ENCODE measurements around the gene SKAP1.
"Not testable (repeated sequence)": the region's sequence is repeated elsewhere in the genome, so short reads cannot be mapped to it uniquely, and the experiment has no call there.

Gene SKAP1

DNA sequence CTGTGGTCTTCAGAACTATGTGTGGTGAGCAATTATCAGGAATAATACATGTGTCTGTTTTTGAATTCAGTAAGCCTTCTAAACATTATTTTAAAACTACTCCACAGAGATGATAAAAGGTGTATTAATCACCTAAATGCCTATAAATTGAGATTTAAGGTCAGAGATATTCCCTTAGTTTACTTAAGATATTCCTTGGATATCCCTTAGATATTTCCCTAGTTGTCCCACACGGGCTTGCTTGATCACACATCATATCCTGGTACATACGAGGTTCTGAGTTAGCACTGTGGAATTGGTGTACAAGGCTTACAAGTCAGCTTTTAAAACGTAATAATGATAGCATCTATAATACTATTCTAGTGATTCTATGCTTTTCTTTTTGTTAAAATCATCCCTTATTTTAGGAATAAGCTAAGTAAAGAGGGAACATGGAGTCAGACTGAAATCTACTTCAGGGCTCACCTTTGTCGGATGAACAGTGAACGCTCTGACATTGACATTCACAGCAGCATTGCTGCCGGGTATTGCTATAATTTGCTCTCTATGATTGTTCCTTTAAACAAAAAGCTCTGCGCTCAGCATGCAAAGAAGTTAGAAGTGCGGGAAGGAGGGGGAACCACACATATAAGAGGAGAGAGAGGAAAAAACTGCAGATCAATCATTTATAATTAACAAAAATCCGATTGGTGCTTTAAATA is 136.5 kb downstream of the SKAP1 start:
- no peak for DNase-seq
- H3K4me2 ChIP-seq (ENCODE audit: low read depth, low read length) = no peak overlapping the region
- no peak overlapping the region for H2AFZ ChIP-seq (ENCODE audit: low read length)
- H3K79me2 ChIP-seq (ENCODE audit: low read length) = 0 out of 2 replicates have a peak, but pooled peaks cover 5% of the 10 kb centered on the region
- H3K36me3 ChIP-seq (replicated peaks; ENCODE audit: insufficient read depth, low read length) = no peaks in the 10 kb centered on the region
- TF ChIP-seq EZH2phosphoT487 (IDR thresholded peaks at IDR 0.05; ENCODE audit: low read length) (no peak), CTCF (IDR thresholded peaks at IDR 0.05; ENCODE audit: low read length) (no peak), EZH2 (optimal IDR thresholded peaks at IDR 0.05; ENCODE audit: low read depth, low read length) (no peak)
- no peaks in the 10 kb centered on the region for H4K20me1 ChIP-seq (ENCODE audit: insufficient read depth, low read length)
- peaks cover 12% of the 10 kb centered on the region for H3F3A ChIP-seq (ENCODE audit: insufficient read depth, low read length)
- peaks cover 38% of the 10 kb centered on the region for H3K4me1 ChIP-seq (ENCODE audit: low read length)
- no peak overlapping the region for H3K9ac ChIP-seq (ENCODE audit: low read length)
- H3K9me3 ChIP-seq (replicated peaks; ENCODE audit: insufficient read depth, low read length) = no peaks in the 10 kb centered on the region
- H3K27me3 ChIP-seq (replicated peaks; ENCODE audit: insufficient read depth, low read length) = no peaks in the 10 kb centered on the region
- H3K4me3 ChIP-seq (ENCODE audit: low read length) = no peak overlapping the region
- H3K9me2 ChIP-seq (replicated peaks; ENCODE audit: insufficient read depth, low read length) = no peaks in the 10 kb centered on the region
- H3K27ac ChIP-seq (ENCODE audit: low read length) = no peak overlapping the region

GRCh38 chr17:48290378-48290777 is 139.6 kb downstream of the SKAP1 start:
- peaks cover 12% of the 10 kb centered on the region for H3F3A ChIP-seq (ENCODE audit: insufficient read depth, low read length)
- no peaks in the 10 kb centered on the region for H3K27me3 ChIP-seq (replicated peaks; ENCODE audit: insufficient read depth, low read length)
- no peak overlapping the region for H3K27ac ChIP-seq (ENCODE audit: low read length)
- TF ChIP-seq EZH2phosphoT487 (IDR thresholded peaks at IDR 0.05; ENCODE audit: low read length) (no peak), EZH2 (optimal IDR thresholded peaks at IDR 0.05; ENCODE audit: low read depth, low read length) (no peak), CTCF (IDR thresholded peaks at IDR 0.05; ENCODE audit: low read length) (no peak)
- no peak for DNase-seq
- no peak overlapping the region for H3K4me3 ChIP-seq (ENCODE audit: low read length)
- H3K4me2 ChIP-seq (ENCODE audit: low read depth, low read length) = no peak overlapping the region
- no peak overlapping the region for H2AFZ ChIP-seq (ENCODE audit: low read length)
- 0 out of 2 replicates have a peak, but pooled peaks cover 5% of the 10 kb centered on the region for H3K79me2 ChIP-seq (ENCODE audit: low read length)
- no peaks in the 10 kb centered on the region for H3K9me2 ChIP-seq (replicated peaks; ENCODE audit: insufficient read depth, low read length)
- no peaks in the 10 kb centered on the region for H4K20me1 ChIP-seq (ENCODE audit: insufficient read depth, low read length)
- no peaks in the 10 kb centered on the region for H3K36me3 ChIP-seq (replicated peaks; ENCODE audit: insufficient read depth, low read length)
- H3K9ac ChIP-seq (ENCODE audit: low read length) = no peak overlapping the region
- H3K4me1 ChIP-seq (ENCODE audit: low read length) = peaks cover 10% of the 10 kb centered on the region
- no peaks in the 10 kb centered on the region for H3K9me3 ChIP-seq (replicated peaks; ENCODE audit: insufficient read depth, low read length)

- not testable (repeated sequence) for H3K27me3 ChIP-seq (replicated peaks; ENCODE audit: insufficient read depth, low read length); H3K4me1 ChIP-seq (ENCODE audit: low read length)
Observed at GRCh38 chr17:48286917-48287316, 143.1 kb downstream of the SKAP1 start.

DNA sequence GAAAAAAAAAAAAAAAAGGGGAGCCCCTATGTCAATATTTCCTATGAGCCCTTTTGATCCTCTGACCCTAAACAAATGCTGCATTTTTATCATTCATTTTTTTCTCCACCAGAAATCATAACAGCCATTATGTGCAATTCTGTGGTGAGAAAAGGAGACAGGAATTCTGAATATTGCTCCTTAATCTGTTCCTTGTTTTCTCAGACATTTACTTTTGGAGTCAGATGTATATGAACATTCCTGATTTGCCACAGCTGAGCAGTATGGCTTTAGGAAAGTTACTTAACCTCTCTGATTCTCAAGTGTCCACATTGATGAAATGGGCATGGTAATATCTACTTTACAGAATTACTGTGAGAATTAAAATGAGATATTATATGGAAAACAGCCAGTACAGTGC is 144.4 kb downstream of the SKAP1 start:
- no peak overlapping the region for H2AFZ ChIP-seq (ENCODE audit: low read length)

More at GRCh38 chr17:48286917-48287316, 143.1 kb downstream of the SKAP1 start:
- H3F3A ChIP-seq (ENCODE audit: insufficient read depth, low read length); H4K20me1 ChIP-seq (ENCODE audit: insufficient read depth, low read length); H2AFZ ChIP-seq (ENCODE audit: low read length); H3K27ac ChIP-seq (ENCODE audit: low read length); H3K79me2 ChIP-seq (ENCODE audit: low read length); H3K4me2 ChIP-seq (ENCODE audit: low read depth, low read length); H3K36me3 ChIP-seq (replicated peaks; ENCODE audit: insufficient read depth, low read length); H3K9ac ChIP-seq (ENCODE audit: low read length); H3K4me3 ChIP-seq (ENCODE audit: low read length); H3K9me3 ChIP-seq (replicated peaks; ENCODE audit: insufficient read depth, low read length); DNase-seq; H3K9me2 ChIP-seq (replicated peaks; ENCODE audit: insufficient read depth, low read length): not testable (repeated sequence)

More for the DNA sequence above, 144.4 kb downstream of the SKAP1 start:
- no peaks in the 10 kb centered on the region for H4K20me1 ChIP-seq (ENCODE audit: insufficient read depth, low read length)
- H3K36me3 ChIP-seq (replicated peaks; ENCODE audit: insufficient read depth, low read length) = no peaks in the 10 kb centered on the region
- no peak overlapping the region for H3K4me2 ChIP-seq (ENCODE audit: low read depth, low read length)
- H3K9ac ChIP-seq (ENCODE audit: low read length) = no peak overlapping the region
- H3K79me2 ChIP-seq (ENCODE audit: low read length) = no peaks in the 10 kb centered on the region
- DNase-seq = no peak
- H3K27ac ChIP-seq (ENCODE audit: low read length) = no peak overlapping the region
- H3K4me3 ChIP-seq (ENCODE audit: low read length) = no peak overlapping the region
- H3K27me3 ChIP-seq (replicated peaks; ENCODE audit: insufficient read depth, low read length) = no peaks in the 10 kb centered on the region
- no peaks in the 10 kb centered on the region for H3K4me1 ChIP-seq (ENCODE audit: low read length)
- no peaks in the 10 kb centered on the region for H3K9me3 ChIP-seq (replicated peaks; ENCODE audit: insufficient read depth, low read length)
- H3K9me2 ChIP-seq (replicated peaks; ENCODE audit: insufficient read depth, low read length) = no peaks in the 10 kb centered on the region
- no peak for TF ChIP-seq CTCF (IDR thresholded peaks at IDR 0.05; ENCODE audit: low read length)
- H3F3A ChIP-seq (ENCODE audit: insufficient read depth, low read length) = no peaks in the 10 kb centered on the region
